ENCODE results near the gene SUSD6.

DNA sequence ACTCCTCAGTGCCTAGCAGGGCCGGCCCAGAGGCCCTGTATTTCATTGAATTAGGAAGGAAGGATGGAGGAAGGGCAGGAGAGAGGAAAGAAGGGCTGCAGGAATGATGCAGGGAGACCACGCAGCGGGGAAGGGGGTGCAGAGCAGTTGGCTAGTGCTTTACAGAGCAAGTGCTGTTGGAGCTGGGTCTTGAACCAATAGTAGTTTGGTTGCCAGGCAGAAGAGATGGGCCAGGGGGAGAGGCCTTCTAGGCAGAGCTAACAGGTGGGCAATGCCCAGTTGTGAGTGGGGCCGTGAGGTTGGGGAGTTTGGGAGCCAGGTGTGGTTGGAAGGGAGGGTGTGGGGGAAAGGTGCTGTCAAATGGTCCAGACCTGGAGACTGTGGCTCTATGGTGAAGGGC, 116.5 kb downstream of the SUSD6 start:
- TF ChIP-seq JUND (IDR thresholded peaks at IDR 0.05): no peak
- no peak for TF ChIP-seq CTCF (IDR thresholded peaks at IDR 0.05; ENCODE audit: low read depth, low read length, missing input control)

Measured in liver (tissue), 3 donors.